Iris pigment epithelial cell (primary cell): ENCODE results near the gene FRZB.
A peak's percentile ranks its signal among the peaks of the same experiment; 100 is the strongest.
"Not testable (repeated sequence)": the region's sequence is repeated elsewhere in the genome, so short reads cannot be mapped to it uniquely, and the experiment has no call there.

Source experiments
- DNase-seq: peaks from one replicate; pipeline ENCODE4 v3.0.0-alpha.2; 2011; ENCODE audit warnings: low read depth

The FRZB gene

GRCh38 chr2:182866461-182867406 lies at the start of gene FRZB:
TSS of gene FRZB (minus strand) at chr2:182866637. CDS start at chr2:182866552, 85 bp downstream.
- peak; percentile 73 for DNase-seq

GRCh38 chr2:182915369-182916326 lies 49.2 kb upstream of the FRZB start:
- peak; percentile 96 for DNase-seq

- no peak for DNase-seq
These were observed 48.4 kb upstream of the FRZB start for GRCh38 chr2:182914852-182915251.

GRCh38 chr2:182913064-182913463 lies 46.6 kb upstream of the FRZB start:
- DNase-seq = no peak

GRCh38 chr2:182912518-182912915 lies 46.1 kb upstream of the FRZB start:
- DNase-seq = no peak

- no peak for DNase-seq
These were observed 45.5 kb upstream of the FRZB start for GRCh38 chr2:182911813-182912517.

GRCh38 chr2:182910965-182911364 lies 44.5 kb upstream of the FRZB start:
- no peak for DNase-seq

- no peak for DNase-seq
These were observed 40.8 kb upstream of the FRZB start for GRCh38 chr2:182907081-182907830.

GRCh38 chr2:182906454-182906853 lies 40.0 kb upstream of the FRZB start:
- DNase-seq = no peak

GRCh38 chr2:182904844-182905243 lies 38.4 kb upstream of the FRZB start:
- DNase-seq = no peak

- DNase-seq = no peak
These were observed 37.1 kb upstream of the FRZB start for GRCh38 chr2:182903566-182903965.

GRCh38 chr2:182901748-182902147 lies 35.3 kb upstream of the FRZB start:
- no peak for DNase-seq

- DNase-seq = no peak
These were observed 32.3 kb upstream of the FRZB start for GRCh38 chr2:182898718-182899117.

- DNase-seq = peak; percentile 66
These were observed 30.7 kb upstream of the FRZB start for GRCh38 chr2:182897137-182897536.

- DNase-seq = no peak
These were observed 29.4 kb upstream of the FRZB start for GRCh38 chr2:182895798-182896197.

- DNase-seq = no peak
These were observed 28.7 kb upstream of the FRZB start for GRCh38 chr2:182895169-182895568.

- no peak for DNase-seq
These were observed 27.7 kb upstream of the FRZB start for GRCh38 chr2:182894174-182894573.

- no peak for DNase-seq
These were observed 27.2 kb upstream of the FRZB start for GRCh38 chr2:182893666-182894065.

GRCh38 chr2:182893035-182893434 lies 26.6 kb upstream of the FRZB start:
- DNase-seq = not testable (repeated sequence)

- DNase-seq = no peak
These were observed 25.2 kb upstream of the FRZB start for GRCh38 chr2:182891611-182892010.

- DNase-seq = no peak
These were observed 24.4 kb upstream of the FRZB start for GRCh38 chr2:182890773-182891378.
